ENCODE data around the gene CYP27B1.
A peak's percentile ranks its signal among the peaks of the same experiment; 100 is the strongest.
"Not testable (repeated sequence)": the region's sequence is repeated elsewhere in the genome, so short reads cannot be mapped to it uniquely, and the experiment has no call there.

Gene CYP27B1

DNA sequence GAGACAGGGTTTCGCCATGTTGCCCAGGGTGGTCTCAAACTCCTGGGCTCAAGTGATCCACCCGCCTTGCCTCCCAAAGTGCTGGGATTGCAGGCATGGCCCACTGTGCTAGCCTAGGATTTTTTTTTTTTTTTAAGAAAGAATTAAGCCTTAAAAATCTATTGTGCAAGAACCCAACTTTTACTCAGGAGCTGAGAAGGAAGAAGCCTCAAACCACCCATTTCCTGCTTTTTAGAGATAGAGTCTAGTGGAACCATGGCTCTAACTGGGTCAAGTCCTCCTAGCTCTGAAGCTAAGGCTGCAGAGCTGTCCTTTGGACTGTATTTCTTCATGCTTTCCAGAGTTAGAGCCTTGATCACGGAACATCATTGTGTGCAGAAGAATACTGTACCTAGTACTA lies 14.4 kb upstream of the CYP27B1 start:
- Mint-ChIP-seq H3K9me3 (no peaks in the 10 kb centered on the region), H3K27me3 (no peaks in the 10 kb centered on the region), H3K27ac (ENCODE audit: low read depth) (no peak overlapping the region), H3K4me1 (peaks cover 22% of the 10 kb centered on the region), H3K4me3 (peak overlapping the region; percentile 96), H3K36me3 (ENCODE audit: insufficient read depth) (peaks cover 15% of the 10 kb centered on the region)
- ATAC-seq (replicated peaks; ENCODE audit: extremely low read depth, poor library complexity, severe bottlenecking) (no peak), DNase-seq (ENCODE audit: low spot score in 2 of 2) (no peak)

- DNase-seq (ENCODE audit: low spot score in 2 of 2) (no peak), ATAC-seq (replicated peaks; ENCODE audit: extremely low read depth, poor library complexity, severe bottlenecking) (no peak)
- Mint-ChIP-seq H3K27me3 (no peaks in the 10 kb centered on the region), H3K9me3 (no peaks in the 10 kb centered on the region), H3K36me3 (ENCODE audit: insufficient read depth) (peaks cover 11% of the 10 kb centered on the region), H3K4me3 (no peak overlapping the region), H3K27ac (ENCODE audit: low read depth) (peak overlapping the region; percentile 6), H3K4me1 (peaks cover 22% of the 10 kb centered on the region)
These were observed 13.5 kb upstream of the CYP27B1 start for GRCh38 chr12:57780284-57780897.

DNA sequence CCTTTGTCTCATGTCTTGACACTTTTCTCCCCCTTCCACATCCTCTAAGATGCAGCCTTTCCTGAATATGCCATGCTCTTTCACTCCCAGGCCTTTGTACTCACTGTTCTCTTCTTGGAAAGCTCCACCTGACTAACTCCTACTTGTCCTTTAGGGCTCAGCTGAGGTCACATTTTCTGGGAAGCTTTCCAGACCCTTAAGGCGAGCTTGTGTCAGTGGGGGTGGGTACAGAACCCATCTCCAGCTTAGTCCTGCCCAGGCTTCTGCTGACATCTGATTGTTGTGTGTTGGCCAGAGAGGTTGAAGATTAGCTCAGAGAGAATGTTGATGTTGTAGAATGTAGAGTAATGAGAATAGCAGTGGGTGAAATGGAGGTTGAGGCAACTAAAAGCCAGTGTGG lies 12.9 kb upstream of the CYP27B1 start:
- Mint-ChIP-seq H3K27ac (ENCODE audit: low read depth) (no peak overlapping the region), H3K36me3 (ENCODE audit: insufficient read depth) (peaks cover 11% of the 10 kb centered on the region)
- ATAC-seq (replicated peaks; ENCODE audit: extremely low read depth, poor library complexity, severe bottlenecking), result no peak

GRCh38 chr12:57777911-57778310 lies 11.0 kb upstream of the CYP27B1 start:
- DNase-seq (ENCODE audit: low spot score in 2 of 2), result no peak
- Mint-ChIP-seq H3K4me3 (no peak overlapping the region), H3K27ac (ENCODE audit: low read depth) (no peak overlapping the region), H3K36me3 (ENCODE audit: insufficient read depth) (peaks cover 6% of the 10 kb centered on the region), H3K27me3 (no peaks in the 10 kb centered on the region), H3K4me1 (peaks cover 17% of the 10 kb centered on the region), H3K9me3 (no peaks in the 10 kb centered on the region)
- no peak for ATAC-seq (replicated peaks; ENCODE audit: extremely low read depth, poor library complexity, severe bottlenecking)

More for the DNA sequence above, 12.9 kb upstream of the CYP27B1 start:
- no peak overlapping the region for H3K4me3 Mint-ChIP-seq
- DNase-seq (ENCODE audit: low spot score in 2 of 2), result no peak
- no peaks in the 10 kb centered on the region for H3K9me3 Mint-ChIP-seq
- H3K4me1 Mint-ChIP-seq, result peaks cover 22% of the 10 kb centered on the region
- no peaks in the 10 kb centered on the region for H3K27me3 Mint-ChIP-seq

GRCh38 chr12:57777367-57777766 lies 10.5 kb upstream of the CYP27B1 start:
- no peak for DNase-seq (ENCODE audit: low spot score in 2 of 2)
- Mint-ChIP-seq H3K4me1 (peaks cover 16% of the 10 kb centered on the region), H3K36me3 (ENCODE audit: insufficient read depth) (peaks cover under 1% of the 10 kb centered on the region), H3K27me3 (no peaks in the 10 kb centered on the region), H3K27ac (ENCODE audit: low read depth) (no peak overlapping the region), H3K9me3 (no peaks in the 10 kb centered on the region), H3K4me3 (no peak overlapping the region)
- no peak for ATAC-seq (replicated peaks; ENCODE audit: extremely low read depth, poor library complexity, severe bottlenecking)

DNA sequence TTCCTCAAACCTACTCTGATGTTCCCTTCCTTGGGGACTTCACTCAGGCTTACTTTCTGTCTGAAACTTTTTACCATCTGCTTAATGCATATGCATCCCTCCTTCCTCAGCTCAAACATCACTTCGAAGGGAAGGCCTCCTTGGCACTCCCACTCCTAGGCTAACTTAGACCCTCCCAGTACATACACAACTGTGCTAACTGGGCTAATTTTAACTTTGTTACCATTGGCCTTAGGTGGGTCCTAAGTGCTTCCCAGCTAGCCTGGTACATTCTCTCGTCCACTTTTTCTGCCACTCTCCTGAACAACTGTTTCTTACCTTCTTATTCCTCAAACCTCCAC lies 9.3 kb upstream of the CYP27B1 start:
- Mint-ChIP-seq H3K27me3 (no peaks in the 10 kb centered on the region), H3K36me3 (ENCODE audit: insufficient read depth) (peaks cover 6% of the 10 kb centered on the region), H3K27ac (ENCODE audit: low read depth) (no peak overlapping the region), H3K4me1 (peaks cover 14% of the 10 kb centered on the region), H3K4me3 (no peak overlapping the region), H3K9me3 (no peaks in the 10 kb centered on the region)
- DNase-seq (ENCODE audit: low spot score in 2 of 2), result no peak
- ATAC-seq (replicated peaks; ENCODE audit: extremely low read depth, poor library complexity, severe bottlenecking), result no peak

DNA sequence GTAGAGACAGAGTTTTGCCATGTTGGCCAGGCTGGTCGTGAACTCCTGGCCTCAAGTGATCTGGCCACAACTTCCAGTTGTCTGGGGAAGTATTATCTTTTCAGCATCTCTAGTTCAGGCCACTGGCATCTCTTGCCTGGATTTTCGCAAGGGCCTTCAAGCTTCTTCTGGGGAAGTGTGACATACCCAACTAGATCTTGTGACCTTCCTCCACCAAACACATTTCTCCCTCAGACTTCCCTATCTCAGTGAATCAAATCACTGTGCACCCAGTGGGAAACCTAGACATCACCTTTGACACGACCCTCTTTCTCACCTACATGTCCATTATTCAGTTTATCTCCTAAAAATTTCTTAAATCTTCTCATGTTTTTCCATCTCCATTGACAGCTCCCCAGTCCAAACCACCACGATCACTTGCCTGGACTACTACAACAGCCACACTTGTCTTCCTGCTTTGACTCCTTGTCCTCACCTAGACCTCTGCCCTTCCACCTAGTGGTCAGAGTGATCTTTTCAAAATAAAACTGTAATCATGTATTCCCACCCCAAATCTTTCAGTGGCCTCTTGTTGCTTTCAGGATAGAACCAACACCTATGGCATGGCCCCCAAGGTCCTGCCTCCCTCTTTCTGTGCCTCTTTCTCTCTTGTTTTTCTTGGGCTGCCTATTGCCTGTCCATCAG lies 8.8 kb upstream of the CYP27B1 start:
- Mint-ChIP-seq H3K27ac (ENCODE audit: low read depth) (no peak overlapping the region), H3K36me3 (ENCODE audit: insufficient read depth) (peaks cover 6% of the 10 kb centered on the region), H3K27me3 (no peaks in the 10 kb centered on the region), H3K4me1 (peaks cover 14% of the 10 kb centered on the region), H3K4me3 (no peak overlapping the region), H3K9me3 (no peaks in the 10 kb centered on the region)
- ATAC-seq (replicated peaks; ENCODE audit: extremely low read depth, poor library complexity, severe bottlenecking), result no peak
- no peak for DNase-seq (ENCODE audit: low spot score in 2 of 2)

DNA sequence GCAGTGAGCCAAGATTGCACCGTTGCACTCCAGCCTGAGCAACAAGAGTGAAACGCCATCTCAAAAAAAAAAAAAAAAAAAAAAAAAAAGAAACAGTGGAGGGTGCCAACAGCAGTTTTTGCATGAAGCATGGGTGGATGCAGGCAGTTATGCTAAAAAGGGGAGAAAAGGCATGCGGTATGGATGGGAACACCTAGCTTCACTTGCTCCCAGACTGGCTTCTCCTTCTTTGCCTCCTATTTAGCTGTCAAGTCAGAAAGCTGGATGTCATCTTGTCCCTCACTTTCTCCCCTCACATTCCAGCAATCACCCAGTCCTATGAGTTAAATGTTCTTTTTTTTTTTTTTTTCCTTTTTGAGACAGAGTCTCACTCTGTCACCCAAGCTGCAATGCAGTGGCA lies 8.2 kb upstream of the CYP27B1 start:
- Mint-ChIP-seq H3K27me3 (no peaks in the 10 kb centered on the region), H3K36me3 (ENCODE audit: insufficient read depth) (peaks cover 8% of the 10 kb centered on the region), H3K4me3 (no peak overlapping the region), H3K9me3 (no peaks in the 10 kb centered on the region), H3K27ac (ENCODE audit: low read depth) (no peak overlapping the region), H3K4me1 (peaks cover 14% of the 10 kb centered on the region)
- ATAC-seq (replicated peaks; ENCODE audit: extremely low read depth, poor library complexity, severe bottlenecking), result no peak
- DNase-seq (ENCODE audit: low spot score in 2 of 2), result no peak

DNA sequence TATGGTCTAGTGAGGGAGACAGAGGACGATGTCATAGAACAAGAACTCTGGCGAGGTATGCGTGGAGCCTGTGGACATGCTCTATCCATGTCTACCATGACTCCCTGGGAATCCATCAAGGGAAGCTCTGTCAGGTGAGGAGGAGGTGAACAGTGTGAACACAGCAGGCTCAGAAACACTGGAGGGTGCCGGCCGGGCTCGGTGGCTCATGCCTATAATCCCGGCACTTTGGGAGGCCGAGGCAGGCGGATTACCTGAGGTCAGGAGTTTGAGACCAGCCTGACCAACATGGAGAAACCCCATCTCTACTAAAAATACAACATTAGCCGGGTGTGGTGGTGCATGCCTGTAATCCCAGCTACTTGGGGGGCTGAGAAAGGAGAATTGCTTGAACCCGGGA lies 7.8 kb upstream of the CYP27B1 start:
- not testable (repeated sequence) for H3K9me3 Mint-ChIP-seq; H3K27ac Mint-ChIP-seq (ENCODE audit: low read depth); H3K36me3 Mint-ChIP-seq (ENCODE audit: insufficient read depth); ATAC-seq (replicated peaks; ENCODE audit: extremely low read depth, poor library complexity, severe bottlenecking); H3K4me3 Mint-ChIP-seq; H3K27me3 Mint-ChIP-seq; DNase-seq (ENCODE audit: low spot score in 2 of 2)
- H3K4me1 Mint-ChIP-seq, result peaks cover 14% of the 10 kb centered on the region

DNA sequence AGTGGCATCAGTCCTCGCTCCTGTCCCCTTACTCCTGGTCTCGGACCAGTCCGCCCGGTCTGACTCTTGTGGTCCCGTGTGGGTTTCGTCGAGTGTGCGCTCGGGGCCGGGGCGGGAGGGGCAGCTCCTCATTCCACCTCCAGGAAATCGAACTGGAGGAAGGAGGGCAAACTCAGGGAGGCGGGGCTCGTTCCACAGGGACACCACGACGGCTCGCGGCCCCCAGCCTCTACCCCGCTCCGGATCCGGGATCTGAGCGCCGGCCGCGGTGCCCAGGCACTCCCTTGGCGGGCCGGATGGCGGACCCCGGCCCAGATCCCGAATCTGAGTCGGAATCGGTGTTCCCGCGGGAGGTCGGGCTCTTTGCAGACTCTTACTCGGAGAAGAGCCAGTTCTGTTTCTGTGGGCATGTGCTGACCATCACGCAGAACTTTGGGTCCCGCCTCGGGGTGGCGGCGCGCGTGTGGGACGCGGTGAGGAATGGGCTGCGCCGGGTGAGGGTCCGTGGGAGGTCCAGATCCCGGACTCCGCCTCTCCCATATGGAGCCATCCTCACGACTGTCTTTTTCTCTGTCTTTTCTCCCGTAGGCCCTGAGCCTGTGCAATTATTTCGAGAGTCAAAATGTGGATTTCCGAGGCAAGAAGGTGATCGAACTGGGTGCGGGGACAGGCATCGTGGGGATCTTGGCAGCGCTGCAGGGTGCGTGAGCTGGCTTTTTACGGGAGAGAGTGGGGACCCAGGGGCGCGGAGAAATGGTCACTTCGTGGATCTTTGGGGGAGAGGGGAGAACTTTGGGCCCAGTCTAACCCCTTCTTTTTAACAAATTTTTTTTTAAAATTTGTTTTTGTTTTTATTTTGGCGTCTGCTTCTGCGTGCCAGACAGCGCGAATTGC lies 5.8 kb upstream of the CYP27B1 start, which contains the start of gene EEF1AKMT3:
Gene EEF1AKMT3 (plus strand): TSS at position 186 of the 894 bp plus-strand sequence. CDS start 111 bp downstream, at position 297.
- Mint-ChIP-seq H3K9me3 (no peaks in the 10 kb centered on the region), H3K4me1 (peaks cover 14% of the 10 kb centered on the region), H3K27me3 (no peaks in the 10 kb centered on the region), H3K36me3 (ENCODE audit: insufficient read depth) (peaks cover 10% of the 10 kb centered on the region), H3K4me3 (peak within 1 kb of the TSS; percentile 98), H3K27ac (ENCODE audit: low read depth) (peak within 1 kb of the TSS; percentile 97)
- ATAC-seq (replicated peaks; ENCODE audit: extremely low read depth, poor library complexity, severe bottlenecking) (peak; percentile 24), DNase-seq (ENCODE audit: low spot score in 2 of 2) (no peak)

DNA sequence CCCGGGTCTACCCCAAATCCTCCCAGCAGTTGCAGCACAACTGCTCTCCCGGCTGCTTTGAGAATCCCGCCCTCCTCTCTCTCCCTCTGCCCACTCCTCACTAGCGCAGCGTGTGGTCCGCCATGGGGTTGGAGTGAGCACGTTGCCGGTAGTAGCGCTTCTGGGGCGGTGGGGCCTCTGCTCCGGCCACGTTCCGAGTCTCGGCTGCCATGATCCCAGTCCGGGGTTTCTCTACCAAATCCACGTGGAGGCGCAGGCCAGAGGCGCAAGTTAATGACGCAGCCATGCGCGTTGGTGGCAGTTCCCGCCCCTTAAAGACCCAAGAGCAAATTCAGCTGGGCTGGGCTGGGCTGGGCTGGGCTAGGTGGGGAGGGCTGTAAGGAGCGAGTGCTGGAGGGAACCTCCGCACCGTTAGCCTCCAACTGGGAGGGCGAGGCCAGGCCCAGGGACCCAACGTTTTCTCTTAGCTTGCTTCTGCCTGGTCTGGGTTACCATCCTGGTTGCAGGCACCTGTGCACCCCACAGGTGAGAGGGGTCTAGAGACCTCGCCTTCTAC lies 5.1 kb upstream of the CYP27B1 start, which contains the start of gene METTL1:
Gene METTL1 (minus strand): TSS at position 233 of the 556 bp plus-strand sequence. CDS start 22 bp downstream, at position 211.
- peaks cover 10% of the 10 kb centered on the region for H3K36me3 Mint-ChIP-seq (ENCODE audit: insufficient read depth)

DNA sequence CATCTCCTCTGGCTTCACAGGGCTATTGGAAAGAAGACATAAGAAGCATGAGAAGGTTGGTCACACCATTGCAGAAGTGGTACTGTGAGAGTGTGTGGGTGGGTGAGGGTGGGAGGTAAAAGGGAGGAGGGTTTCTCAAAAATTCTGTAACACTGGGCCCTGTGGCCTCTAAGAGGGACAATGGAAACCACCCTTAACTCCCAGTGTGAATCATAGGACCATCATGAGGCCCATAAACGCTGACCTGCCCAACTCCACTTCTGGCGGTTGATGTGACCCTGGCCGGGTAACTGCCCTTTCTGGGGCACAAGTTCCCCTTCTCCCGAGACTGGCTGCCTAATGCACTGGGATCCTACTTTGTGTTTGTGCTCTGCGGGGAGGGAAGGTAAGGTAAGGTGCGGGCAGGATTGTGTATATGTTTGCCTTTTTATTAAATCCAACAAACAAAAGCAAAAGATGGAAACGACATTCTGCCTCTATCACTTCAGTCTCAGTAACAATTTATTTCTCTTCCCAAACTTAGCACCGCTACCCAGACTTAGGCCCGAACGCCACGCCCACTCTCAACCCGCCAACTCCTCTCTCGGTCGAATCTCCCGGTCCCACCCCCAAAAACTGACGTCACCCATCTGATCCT lies 4.5 kb upstream of the CYP27B1 start:
- Mint-ChIP-seq H3K4me1 (peaks cover 20% of the 10 kb centered on the region), H3K4me3 (peak overlapping the region; percentile 98), H3K9me3 (no peaks in the 10 kb centered on the region), H3K27ac (ENCODE audit: low read depth) (peak overlapping the region; percentile 97), H3K36me3 (ENCODE audit: insufficient read depth) (peaks cover 10% of the 10 kb centered on the region), H3K27me3 (peaks cover 10% of the 10 kb centered on the region)
- DNase-seq (ENCODE audit: low spot score in 2 of 2), result peak in 1 of 2 donors; percentile 70
- peak; percentile 62 for ATAC-seq (replicated peaks; ENCODE audit: extremely low read depth, poor library complexity, severe bottlenecking)

More for the DNA sequence above, 5.1 kb upstream of the CYP27B1 start, which contains the start of gene METTL1:
- DNase-seq (ENCODE audit: low spot score in 2 of 2) (peak; percentile 67 to 85), ATAC-seq (replicated peaks; ENCODE audit: extremely low read depth, poor library complexity, severe bottlenecking) (peak; percentile 91)
- peak within 1 kb of the TSS; percentile 98 for H3K4me3 Mint-ChIP-seq
- H3K27ac Mint-ChIP-seq (ENCODE audit: low read depth), result peak within 1 kb of the TSS; percentile 97
- H3K9me3 Mint-ChIP-seq, result no peaks in the 10 kb centered on the region
- H3K27me3 Mint-ChIP-seq, result peaks cover 4% of the 10 kb centered on the region
- peaks cover 14% of the 10 kb centered on the region for H3K4me1 Mint-ChIP-seq

All from central memory CD8-positive, alpha-beta T cell (primary cell).